Germinal center (tissue), 1 donor: ENCODE results near the gene TMEM52.

ENCODE experiments used
- DNase-seq: peaks from one replicate; pipeline ENCODE4 v3.0.0; 2012; ENCODE audit warnings: mixed read lengths, low spot score

The TMEM52 gene

GRCh38 chr1:1918901-1919303 lies at the start of gene TMEM52:
TMEM52 (minus strand) TSS chr1:1919279; CDS start chr1:1919265, 14 bp downstream.
- DNase-seq, result no peak

GRCh38 chr1:1967879-1968278 lies 48.8 kb upstream of the TMEM52 start:
- no peak for DNase-seq

- DNase-seq, result no peak
Measured at GRCh38 chr1:1967151-1967550, 48.1 kb upstream of the TMEM52 start.

DNA sequence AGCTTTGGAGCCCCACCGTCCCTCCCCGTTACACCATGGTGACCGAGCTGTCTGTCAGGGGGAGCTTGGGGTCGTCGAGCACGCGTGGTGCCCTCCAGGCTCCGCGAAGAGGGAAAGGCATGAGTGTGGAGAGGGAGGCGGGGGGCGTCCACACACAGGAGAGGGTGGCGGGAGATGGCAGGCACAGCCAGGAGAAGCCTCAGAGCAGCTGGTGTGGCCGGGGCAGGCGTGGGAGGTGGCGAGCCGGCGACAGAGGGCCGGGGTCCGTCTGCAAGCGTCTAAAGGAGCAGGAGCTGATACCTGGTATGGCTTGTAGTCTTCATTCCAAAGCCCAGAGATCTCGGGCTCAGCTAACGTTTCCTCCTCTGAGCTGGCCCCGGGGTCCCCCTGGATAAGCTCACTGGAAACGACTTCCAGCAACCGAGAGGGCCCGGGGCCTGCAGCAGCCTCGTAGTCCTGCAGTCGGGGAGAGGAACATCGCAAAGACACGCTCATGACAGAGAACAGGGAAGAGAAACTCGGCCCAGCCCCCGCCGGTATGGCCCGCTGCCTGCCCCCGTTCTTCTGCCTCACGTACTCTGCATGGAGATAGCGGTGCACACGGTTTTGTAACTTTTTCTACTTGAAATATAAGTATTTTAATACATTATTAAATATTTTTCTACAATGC lies 47.1 kb upstream of the TMEM52 start:
- DNase-seq, result no peak

DNA sequence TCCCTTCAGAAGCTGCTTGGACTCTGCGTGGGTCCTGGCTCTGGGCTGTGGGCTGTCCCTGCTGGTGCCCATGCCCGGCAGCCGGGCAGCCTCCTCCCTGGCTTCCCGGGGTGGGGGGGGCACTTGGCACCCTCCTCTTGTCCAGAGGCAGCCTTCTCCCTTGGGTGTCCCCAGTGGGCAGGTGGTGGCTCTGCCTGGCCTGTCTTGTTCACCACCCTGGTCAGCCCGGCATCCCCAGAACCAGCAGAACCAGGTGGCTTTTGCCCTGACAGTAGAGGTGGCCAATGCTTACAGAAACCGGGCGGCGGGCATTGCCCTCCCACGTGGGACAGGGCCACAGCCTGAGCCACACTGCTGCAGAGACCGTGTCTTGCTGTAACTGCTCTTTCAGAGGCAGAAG lies 46.5 kb upstream of the TMEM52 start:
- no peak for DNase-seq

DNA sequence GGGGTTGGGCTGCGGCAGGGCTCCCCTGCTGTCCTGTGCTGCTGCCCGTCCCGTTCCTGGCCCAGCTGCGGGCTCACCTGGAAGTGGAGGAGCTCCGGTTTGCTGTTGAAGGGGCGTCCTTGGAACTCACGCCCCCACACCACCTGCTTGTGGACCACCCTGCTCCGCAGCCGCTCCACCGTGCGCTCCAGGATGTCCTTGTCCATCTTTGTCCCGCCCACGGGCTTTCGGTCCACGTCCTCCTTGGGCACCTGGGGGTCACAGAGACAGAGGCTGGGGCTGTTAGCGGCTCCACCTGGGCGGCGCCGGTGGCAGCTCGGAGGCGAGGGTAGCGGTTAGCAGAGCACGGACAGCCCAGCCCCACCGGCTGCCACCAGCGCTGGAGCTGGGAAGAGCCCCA lies 45.7 kb upstream of the TMEM52 start:
- DNase-seq, result no peak

GRCh38 chr1:1963570-1963969 lies 44.5 kb upstream of the TMEM52 start:
- no peak for DNase-seq

DNA sequence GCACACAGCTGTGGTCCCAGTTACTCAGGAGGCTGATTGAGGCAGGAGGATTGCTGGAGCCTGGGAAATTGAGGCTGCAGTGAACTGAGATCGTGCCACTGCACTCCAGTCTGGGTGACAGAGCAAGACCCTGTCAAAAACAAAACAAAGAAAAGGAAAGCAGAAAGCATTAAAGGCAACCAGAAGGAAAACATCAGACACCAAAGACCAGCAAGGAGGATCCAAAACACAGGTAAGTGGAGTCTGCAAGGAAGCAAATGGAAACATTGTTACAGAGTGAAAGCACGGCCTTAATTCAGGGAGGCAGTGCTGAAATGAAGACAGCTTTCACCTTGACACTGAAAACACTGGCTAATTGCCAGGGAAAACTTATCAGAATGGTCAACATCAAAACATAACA lies 43.7 kb upstream of the TMEM52 start:
- DNase-seq, result no peak

- DNase-seq, result no peak
Measured at GRCh38 chr1:1960480-1961196, 41.6 kb upstream of the TMEM52 start.

DNA sequence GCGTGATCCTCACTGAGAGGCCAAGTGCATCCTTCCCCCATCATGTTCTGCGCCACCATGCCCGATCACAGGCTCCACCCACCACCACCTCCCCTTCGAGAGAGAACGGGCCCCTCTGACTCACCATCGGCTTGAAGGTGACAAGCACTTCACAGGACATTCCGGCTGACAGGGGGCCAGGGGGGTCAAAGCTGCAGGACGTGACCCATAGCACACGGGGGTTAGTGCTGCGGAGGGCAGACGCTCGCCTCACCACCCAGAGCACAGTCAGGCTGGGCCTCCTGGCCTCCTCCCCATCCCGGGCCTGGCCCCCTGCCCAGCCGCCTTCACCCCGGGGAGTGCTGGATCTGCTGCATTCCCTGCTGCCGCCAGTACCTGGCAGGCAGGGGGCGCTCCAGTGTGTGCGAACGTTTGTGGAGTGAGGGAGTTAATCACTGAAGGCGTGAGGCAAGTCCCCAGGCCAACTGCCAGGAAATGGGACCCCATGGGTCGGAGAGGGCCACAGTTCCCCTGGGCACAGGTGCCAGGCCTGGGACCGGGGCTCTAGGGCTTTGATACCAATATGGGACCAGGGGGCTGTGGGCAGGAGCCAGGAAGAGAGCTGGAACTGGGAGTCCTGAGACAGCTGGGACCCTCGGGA lies 40.9 kb upstream of the TMEM52 start:
- peak; percentile 79 for DNase-seq

- DNase-seq, result no peak
Measured at GRCh38 chr1:1959459-1959839, 40.4 kb upstream of the TMEM52 start.

DNA sequence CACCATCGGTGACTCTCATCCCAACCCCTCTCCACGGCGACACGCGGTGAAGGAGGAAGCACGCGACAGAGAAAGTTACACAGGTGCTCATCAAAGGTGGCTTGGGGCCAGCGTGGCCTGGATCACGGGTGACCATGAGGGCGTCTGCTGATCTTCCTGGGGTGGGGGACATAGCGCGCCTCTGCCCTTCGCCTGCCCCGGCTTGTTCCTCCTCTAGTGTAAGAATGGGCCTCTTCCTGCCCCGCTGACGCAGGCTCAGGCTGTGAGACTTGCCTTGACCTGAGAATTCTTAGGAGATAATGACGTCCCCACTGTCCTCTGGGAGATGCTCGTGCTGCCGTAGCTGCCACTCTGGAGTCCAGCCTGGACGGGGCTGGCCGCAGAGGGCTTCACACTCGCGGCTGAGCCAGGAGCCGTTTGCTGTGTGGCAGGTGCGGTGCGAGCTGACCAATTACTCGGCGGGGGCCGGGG lies 39.0 kb upstream of the TMEM52 start:
- DNase-seq, result no peak

DNA sequence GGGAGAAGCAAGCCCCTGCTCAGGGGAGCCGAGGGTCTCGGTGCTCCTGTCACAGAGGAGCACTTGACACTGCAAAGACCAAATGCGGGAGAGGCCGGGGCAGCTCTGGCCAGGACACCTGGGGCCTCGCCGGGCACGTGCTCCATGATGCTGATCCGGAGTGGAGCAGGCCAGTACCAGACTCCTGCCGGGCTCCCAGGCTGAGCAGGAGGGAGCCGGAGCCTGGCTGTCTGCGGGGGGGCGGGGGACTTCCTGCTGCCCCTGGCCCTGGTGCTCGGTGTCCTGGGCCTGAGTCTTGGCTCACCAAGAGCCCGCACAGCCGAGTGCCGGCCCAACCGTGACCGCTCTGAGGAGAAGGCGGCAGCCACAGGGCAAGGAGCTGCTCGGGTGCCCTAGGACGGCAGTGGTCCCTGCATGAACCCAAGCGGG lies 38.5 kb upstream of the TMEM52 start:
- no peak for DNase-seq

DNA sequence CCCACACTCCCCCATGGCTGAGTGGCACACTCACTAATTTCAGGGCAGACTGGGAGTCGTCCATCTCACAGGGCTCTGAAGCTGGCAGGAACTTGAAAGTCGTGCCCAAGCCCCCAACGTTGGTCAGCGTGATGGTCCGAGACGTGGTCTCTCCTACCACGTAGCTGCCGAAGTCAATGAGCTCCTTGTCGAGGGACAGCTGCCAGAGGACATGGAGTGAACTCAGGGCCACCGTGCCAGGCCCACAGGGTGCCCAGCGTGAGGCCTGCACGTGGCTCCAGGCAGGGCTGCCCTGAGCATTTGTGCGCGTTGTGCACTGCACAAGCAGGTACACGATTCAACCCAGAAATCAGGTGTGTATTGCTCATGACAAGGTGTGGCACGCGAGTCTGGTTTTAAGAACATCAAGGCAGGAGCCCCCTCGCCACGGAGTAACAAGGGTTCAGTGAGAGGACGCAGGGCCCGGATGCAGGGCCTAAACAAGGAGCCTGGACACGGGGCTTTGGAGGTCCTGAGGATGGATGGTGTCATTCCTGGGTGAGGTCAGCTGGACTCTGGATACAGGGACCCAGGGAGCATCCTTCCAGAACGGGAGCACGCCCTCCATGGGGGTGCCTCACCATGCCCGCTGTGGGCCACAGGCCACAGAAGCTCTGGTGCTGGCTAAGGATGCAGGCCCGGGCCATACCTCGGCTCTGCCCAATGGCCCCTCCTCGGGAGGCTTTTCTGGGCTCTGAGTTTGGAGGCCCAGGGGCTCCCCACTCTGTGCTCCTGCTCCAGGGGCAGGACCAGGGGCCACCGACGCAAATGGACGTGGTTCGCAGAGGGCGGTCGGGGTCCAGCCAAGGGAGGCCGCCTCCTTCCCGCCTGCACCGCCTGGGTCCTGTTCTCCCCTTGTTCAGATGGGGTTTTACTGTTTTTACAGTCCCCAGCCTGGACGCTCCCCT lies 37.8 kb upstream of the TMEM52 start:
- no peak for DNase-seq

DNA sequence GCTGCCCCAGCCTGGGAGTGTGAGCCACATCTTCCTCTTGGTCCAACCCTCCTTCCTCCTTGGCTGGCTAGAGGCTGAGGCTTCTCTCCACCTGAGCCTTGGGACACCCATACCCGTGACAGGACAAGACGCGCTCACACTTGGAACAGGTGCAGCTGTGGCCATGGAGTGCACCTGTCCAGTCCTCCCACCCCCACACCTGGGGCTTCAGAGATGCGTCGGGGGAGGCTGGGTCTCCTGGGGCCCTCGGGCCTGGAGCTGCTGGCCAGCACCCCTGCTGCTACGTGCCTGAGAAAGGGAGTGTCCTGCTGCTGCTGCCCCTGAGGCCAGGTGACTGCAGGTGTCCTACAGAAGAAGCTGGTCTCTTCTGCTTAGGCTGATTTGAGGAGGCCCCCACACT lies 37.0 kb upstream of the TMEM52 start:
- no peak for DNase-seq

GRCh38 chr1:1955621-1956094 lies 36.6 kb upstream of the TMEM52 start:
- no peak for DNase-seq

GRCh38 chr1:1954831-1955441 lies 35.9 kb upstream of the TMEM52 start:
- DNase-seq, result no peak

DNA sequence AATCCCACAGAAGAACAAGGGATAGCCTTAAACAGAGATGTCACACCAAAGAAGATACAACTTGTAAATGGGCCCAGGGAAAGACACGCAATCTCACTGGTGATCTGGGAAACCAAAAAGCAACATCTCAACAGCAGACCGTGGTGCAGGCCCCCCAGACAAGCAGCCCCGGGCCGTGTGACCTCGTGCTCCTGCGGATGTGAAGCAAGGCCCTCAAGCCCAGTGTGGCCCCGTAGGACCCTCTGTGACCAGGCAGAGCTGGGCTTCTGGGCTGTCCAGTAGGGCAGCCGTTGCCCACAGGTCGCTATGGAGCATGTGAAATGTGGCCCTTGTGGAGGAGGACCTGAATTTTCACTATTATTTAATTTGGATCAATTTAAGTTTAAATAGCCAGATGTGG lies 34.9 kb upstream of the TMEM52 start:
- DNase-seq, result no peak

DNA sequence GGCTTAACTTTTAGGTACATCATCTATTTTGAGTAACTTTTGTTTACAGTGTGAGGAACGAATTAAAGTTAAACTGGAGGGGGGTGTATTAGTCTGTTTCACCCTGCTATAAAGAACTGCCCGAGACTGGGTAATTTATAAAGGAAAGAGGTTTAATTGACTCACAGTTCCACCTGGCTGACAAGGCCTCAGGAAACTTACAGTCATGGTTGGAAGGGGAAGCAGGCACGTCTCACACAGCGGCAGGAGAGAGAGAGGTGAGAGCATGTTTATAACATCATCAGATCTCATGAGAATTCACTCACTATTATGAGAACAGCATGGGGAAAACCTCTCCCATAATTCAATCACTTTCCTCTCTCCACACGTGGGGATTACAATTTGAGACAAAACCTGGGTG lies 31.9 kb upstream of the TMEM52 start:
- DNase-seq, result no peak

DNA sequence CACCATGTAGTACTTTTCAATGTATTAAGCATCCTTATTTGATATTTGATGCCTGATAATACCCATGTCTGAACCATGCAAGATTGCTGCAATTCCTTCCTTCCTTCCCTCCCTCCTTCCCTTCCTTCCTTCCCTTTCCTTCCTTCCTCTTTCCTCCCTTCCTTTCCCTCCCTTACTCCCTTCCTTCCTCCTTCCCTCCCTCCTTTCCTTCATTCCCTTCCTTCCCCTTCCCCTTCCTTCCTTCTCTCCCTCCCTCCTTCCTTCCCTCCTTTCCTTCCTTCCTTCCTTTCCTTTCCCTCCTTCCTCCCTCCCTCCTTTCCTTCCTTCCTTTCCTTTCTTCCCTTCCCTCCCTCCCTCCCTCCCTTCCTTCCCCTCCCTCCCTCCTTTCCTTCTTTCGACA lies 29.7 kb upstream of the TMEM52 start:
- DNase-seq, result no peak

- no peak for DNase-seq
Measured at GRCh38 chr1:1947493-1947892, 28.4 kb upstream of the TMEM52 start.

DNA sequence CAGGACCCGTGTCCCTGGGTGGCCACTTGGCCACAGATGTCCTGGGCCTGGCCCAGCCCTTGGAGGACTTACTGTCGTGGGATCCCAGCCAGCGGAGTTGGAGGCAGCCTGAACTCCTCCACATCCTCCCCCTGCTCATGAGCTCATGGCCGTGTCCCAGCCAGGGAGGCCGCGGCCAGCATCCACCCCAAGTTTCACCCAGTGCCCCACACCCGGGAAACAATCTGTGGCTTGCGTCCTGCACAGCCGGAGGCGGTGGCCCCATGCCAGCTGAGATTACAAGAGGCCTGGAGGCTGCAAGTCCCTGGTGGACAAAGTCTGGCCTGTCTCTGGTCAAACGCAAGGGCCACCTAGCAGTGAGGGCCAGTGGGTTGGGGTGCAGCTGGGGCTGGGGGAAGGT lies 27.5 kb upstream of the TMEM52 start:
- no peak for DNase-seq
